Peyer's patch (tissue), 4 donors: Measurements from ENCODE around the gene SEC23A. TPM values are rescaled to one million over a fixed set of nuclear protein-coding genes. Genes with fewer than 3 reads are reported as not detected.
"Not testable (repeated sequence)": the region's sequence is repeated elsewhere in the genome, so short reads cannot be mapped to it uniquely, and the experiment has no call there.

Source experiments
- DNase-seq, 3 donors: peaks; one replicate each; pipeline ENCODE4 v3.0.0-alpha.2; 2017 to 2019
- H3K27ac ChIP-seq, 4 donors: fragments of 200-600 bp; sonication (generic); one replicate each; pipeline ENCODE4 v1.5.1; 2016 to 2019
- H3K27me3 ChIP-seq, 2 donors: fragments of 200-600 bp; sonication (generic); one replicate each; pipeline ENCODE4 v1.5.1; 2019
- H3K36me3 ChIP-seq, 3 donors: fragments of 200-600 bp; sonication (generic); one replicate each; pipeline ENCODE4 v1.5.1; 2016 to 2019
- H3K4me1 ChIP-seq, 4 donors: fragments of 200-600 bp; sonication (generic); one replicate each; pipeline ENCODE4 v1.5.1; 2016 to 2019
- H3K4me3 ChIP-seq, 4 donors: fragments of 200-600 bp; sonication (generic); 1 replicate in 3 of 4; 2 replicates in 1 of 4; pipeline ENCODE4 v1.5.1; 2016 to 2019; ENCODE audit warnings: mild to moderate bottlenecking in 1 of 4
- H3K9me3 ChIP-seq, 4 donors: fragments of 200-600 bp; sonication (generic); one replicate each; pipeline ENCODE4 v1.5.1; 2016 to 2019; ENCODE audit warnings: mild to moderate bottlenecking in 1 of 4
- POLR2A ChIP-seq, 2 donors: fragments of 450-650 bp; IDR thresholded peaks; one replicate each; pipeline ENCODE4 v1.5.1; 2017; ENCODE audit warnings: antibody characterized with exemption in 2 of 2, mild to moderate bottlenecking in 2 of 2, moderate library complexity in 2 of 2
- total RNA-seq, 4 donors: library from RNA; depleted of rRNA; stranded (reverse); fragments of >200 nt; gene quantifications; one replicate each; pipeline ENCODE4 v1.1.0, GENCODE V29; 2016
- TF ChIP-seq, protein P1 (sequence below), 6 experiments: fragments of 450-650 bp in 4 of 6; fragments of 200-600 bp in 2 of 6; sonication (generic) in 1 of 6; IDR thresholded peaks; one replicate each; pipeline ENCODE4 v1.5.1; 2017 to 2019; ENCODE audit warnings: antibody characterized with exemption in 6 of 6, mild to moderate bottlenecking in 3 of 6, moderate library complexity in 1 of 6

The SEC23A gene
- total RNA-seq, 4 donors from 2014 or later: 118 to 260 (median 188) TPM

DNA sequence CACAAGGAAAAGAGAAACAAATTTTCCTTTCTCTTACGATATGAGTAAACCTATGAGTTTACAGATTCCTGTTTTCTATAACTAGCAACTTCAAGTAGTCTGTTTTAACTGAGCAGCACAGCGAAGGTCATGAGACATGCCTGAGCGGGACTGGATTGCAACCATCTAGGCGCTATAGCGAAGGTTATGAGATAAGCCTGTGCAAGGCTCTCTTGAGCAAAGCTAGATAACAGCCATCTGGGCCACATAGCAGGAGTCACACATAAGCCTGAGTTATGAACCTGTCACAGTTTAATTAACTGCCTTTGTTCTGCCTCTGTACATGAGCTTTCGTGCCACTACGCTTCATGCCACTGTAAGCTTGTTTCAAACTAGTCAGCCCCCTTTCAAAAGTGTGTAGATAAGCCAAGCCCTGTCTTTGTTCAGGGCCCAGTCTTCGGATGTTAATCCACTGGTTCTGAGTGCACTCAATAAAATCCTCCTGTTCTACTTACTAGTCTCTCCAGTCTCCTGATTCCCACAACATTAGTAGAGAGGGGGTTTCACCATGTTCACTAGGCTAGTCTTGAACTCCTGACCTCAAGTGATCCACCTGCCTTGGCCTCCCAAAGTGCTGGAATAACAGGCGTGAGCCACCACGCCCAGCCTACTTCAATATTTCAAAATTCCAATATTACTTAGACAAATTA, 47.1 kb downstream of the SEC23A start:
- Histone ChIP-seq H3K27ac (no peak overlapping the region), H3K9me3 (peaks cover 0 to 19% (median 7%) of the 10 kb centered on the region in 4 donors), H3K36me3 (peaks cover 0 to 88% (median 0%) of the 10 kb centered on the region in 3 donors), H3K4me3 (no peak overlapping the region), H3K27me3 (no peaks in the 10 kb centered on the region), H3K4me1 (no peaks in the 10 kb centered on the region)
- no peak for DNase-seq
- TF ChIP-seq, protein P1, sequence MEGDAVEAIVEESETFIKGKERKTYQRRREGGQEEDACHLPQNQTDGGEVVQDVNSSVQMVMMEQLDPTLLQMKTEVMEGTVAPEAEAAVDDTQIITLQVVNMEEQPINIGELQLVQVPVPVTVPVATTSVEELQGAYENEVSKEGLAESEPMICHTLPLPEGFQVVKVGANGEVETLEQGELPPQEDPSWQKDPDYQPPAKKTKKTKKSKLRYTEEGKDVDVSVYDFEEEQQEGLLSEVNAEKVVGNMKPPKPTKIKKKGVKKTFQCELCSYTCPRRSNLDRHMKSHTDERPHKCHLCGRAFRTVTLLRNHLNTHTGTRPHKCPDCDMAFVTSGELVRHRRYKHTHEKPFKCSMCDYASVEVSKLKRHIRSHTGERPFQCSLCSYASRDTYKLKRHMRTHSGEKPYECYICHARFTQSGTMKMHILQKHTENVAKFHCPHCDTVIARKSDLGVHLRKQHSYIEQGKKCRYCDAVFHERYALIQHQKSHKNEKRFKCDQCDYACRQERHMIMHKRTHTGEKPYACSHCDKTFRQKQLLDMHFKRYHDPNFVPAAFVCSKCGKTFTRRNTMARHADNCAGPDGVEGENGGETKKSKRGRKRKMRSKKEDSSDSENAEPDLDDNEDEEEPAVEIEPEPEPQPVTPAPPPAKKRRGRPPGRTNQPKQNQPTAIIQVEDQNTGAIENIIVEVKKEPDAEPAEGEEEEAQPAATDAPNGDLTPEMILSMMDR (IDR thresholded peaks at IDR 0.05): no peak
- TF ChIP-seq POLR2A (IDR thresholded peaks at IDR 0.05): no peak

DNA sequence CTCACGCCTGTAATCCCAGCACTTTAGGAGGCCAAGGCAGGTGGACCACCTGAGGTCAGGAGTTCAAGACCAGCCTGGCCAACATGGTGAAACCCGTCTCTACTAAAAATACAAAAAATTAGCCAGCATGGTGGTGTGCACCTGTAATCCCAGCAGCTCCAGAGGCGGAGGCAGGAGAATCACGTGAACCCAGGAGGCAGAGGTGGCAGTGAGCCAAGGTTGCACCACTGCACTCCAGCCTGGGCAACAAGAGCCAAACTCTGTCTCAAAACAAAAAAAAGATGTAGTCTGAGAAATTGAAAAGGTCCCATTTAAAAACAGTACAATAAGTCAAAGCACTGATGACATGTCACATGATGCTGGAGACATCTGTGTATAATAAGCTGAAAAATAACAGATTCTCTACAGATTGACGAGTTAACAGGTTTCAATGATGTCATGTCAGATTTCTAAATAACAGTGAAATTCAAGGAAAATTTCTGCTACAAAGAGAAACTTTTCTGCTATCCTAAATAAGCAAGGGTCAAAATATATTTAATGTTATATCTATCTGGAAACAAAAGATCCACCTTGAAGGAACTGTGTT, 50.1 kb downstream of the SEC23A start:
- H3K4me1 ChIP-seq, H3K4me3 ChIP-seq, DNase-seq, H3K27me3 ChIP-seq, H3K27ac ChIP-seq: not testable (repeated sequence)
- Histone ChIP-seq H3K9me3 (peaks cover 0 to 19% (median 7%) of the 10 kb centered on the region in 4 donors), H3K36me3 (peaks cover 0 to 89% (median 0%) of the 10 kb centered on the region in 3 donors)

DNA sequence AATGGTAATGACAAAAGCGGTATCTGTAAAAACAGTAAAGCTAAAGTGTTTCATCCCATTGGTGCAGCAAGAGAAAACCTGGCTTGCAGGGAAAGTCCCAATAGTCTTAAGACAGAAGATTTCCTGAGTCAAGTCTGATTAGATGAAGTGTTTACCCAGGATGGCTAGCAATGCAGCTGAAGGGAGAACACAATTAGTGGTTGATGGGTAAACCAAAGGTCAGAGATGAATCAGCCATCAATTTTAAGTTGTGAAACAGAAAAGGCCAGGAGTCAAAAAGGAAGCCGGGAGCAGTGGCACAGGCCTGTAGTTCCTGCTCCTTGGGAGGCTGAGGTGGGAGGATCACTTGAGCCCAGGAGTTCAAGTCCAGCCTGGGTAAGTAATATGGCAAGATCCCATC, 52.6 kb downstream of the SEC23A start:
- DNase-seq: no peak

DNA sequence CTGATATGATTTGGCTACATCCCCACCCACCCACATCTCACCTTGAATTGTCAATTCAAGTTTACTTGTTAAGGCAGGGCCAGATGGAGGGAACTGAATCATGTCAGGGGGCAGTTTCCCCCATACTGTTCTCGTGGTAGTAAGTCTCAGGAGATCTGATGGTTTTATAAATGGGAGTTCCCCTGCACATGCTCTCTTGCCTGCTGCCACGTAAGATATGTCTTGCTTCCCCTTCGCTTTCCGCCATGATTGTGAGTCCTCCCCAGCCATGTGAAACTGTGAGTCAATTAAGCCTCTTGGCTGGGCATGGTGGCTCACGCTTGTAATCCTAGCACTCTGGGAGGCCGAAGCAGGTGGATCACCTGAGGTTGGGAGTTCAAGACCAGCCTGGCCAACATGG, 57.1 kb downstream of the SEC23A start:
- peaks cover 0 to 80% (median 0%) of the 10 kb centered on the region in 3 donors for H3K36me3 ChIP-seq
- not testable (repeated sequence) for DNase-seq, H3K27ac ChIP-seq, H3K4me3 ChIP-seq, H3K27me3 ChIP-seq, H3K4me1 ChIP-seq, H3K9me3 ChIP-seq

More for the DNA sequence above, 52.6 kb downstream of the SEC23A start:
- TF ChIP-seq, protein P1 (IDR thresholded peaks at IDR 0.05): no peak
- no peak for TF ChIP-seq POLR2A (IDR thresholded peaks at IDR 0.05)
- no peaks in the 10 kb centered on the region for H3K4me1 ChIP-seq
- H3K36me3 ChIP-seq: peaks cover 0 to 89% (median 0%) of the 10 kb centered on the region in 3 donors
- H3K27me3 ChIP-seq: no peaks in the 10 kb centered on the region
- H3K4me3 ChIP-seq: no peak overlapping the region
- H3K27ac ChIP-seq: no peak overlapping the region
- peaks cover 0 to 1% (median 0%) of the 10 kb centered on the region in 4 donors for H3K9me3 ChIP-seq

DNA sequence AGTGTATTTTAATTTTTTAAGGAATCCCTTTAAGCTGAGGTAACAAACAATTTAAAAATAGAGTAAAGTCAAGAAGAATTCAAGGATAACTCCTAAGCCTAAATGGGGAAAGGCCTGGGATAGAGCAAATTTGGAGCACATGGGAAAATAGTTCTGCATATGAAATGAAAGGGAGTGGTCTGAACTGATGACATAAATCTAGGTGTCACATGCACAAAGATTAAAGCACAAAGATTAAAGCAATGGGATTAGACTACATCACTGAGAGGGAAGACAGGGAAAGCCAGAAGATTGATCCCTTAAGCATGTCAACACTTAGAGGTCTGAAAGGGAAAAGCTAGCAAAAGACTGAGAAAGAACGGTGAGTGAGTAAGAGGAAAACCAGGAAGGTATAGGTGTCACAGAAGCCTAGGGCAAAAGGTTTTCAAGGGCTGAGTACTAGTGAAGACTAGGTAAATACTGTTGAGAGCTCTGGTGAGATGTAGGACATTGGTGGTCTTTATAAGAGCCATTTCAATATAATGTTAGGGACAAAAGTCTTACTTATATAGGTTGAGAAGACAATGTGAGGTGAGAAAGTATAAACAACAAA, 59.6 kb downstream of the SEC23A start:
- DNase-seq: no peak
- H3K4me3 ChIP-seq: no peak overlapping the region
- no peaks in the 10 kb centered on the region for H3K27me3 ChIP-seq
- no peak overlapping the region for H3K27ac ChIP-seq
- H3K9me3 ChIP-seq: no peaks in the 10 kb centered on the region
- TF ChIP-seq, protein P1 (IDR thresholded peaks at IDR 0.05): no peak
- no peak for TF ChIP-seq POLR2A (IDR thresholded peaks at IDR 0.05)
- peaks cover 0 to 90% (median 0%) of the 10 kb centered on the region in 3 donors for H3K36me3 ChIP-seq
- H3K4me1 ChIP-seq: no peaks in the 10 kb centered on the region

DNA sequence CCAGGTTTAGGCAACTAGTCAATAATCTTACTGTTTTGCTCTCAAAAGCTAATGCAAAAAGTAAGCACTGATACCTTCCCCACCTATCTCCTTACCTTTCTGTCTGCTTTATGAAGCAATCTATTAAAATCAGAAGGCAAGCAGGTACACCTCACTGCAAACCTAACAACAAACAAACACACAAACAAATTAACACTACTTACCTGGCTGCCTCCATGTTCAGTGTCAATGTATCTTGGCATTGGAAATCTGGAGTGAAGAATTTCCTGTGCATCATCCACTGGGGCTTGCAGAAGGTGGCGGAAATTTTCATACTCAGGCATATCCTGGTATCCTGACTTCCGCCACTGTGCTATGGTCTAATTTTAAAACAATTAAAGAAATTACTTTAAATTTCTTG, 62.5 kb downstream of the SEC23A start:
- DNase-seq: no peak
- H3K4me1 ChIP-seq: no peaks in the 10 kb centered on the region
- H3K4me3 ChIP-seq: no peak overlapping the region
- H3K27ac ChIP-seq: no peak overlapping the region
- no peaks in the 10 kb centered on the region for H3K27me3 ChIP-seq
- no peaks in the 10 kb centered on the region for H3K9me3 ChIP-seq
- peaks cover 0 to 90% (median 0%) of the 10 kb centered on the region in 3 donors for H3K36me3 ChIP-seq
- TF ChIP-seq, protein P1 (IDR thresholded peaks at IDR 0.05): no peak
- TF ChIP-seq POLR2A (IDR thresholded peaks at IDR 0.05): no peak
